ENCODE results near the gene ARID2. TPM values are rescaled to one million over a fixed set of nuclear protein-coding genes. Genes with fewer than 3 reads are reported as not detected.

ARID2 gene
- total and polyA plus RNA-seq, 2 donors (not counting 1 experiment from before 2014, with no cell fraction given), result 5.0 to 49.2 TPM

GRCh38 chr12:45774508-45775162, 45.1 kb downstream of the ARID2 start:
- H3K27me3 Mint-ChIP-seq, result no peaks in the 10 kb centered on the region
- intact Hi-C loops (cut with micrococcal nuclease), result no loop called here
- no peak for TF ChIP-seq CTCF (IDR thresholded peaks at IDR 0.05)
- no peak for TF ChIP-seq EZH2 (IDR thresholded peaks at IDR 0.05; ENCODE audit: borderline replicate concordance, insufficient read depth, low read depth, low read length, poor library complexity, severe bottlenecking)
- no peak overlapping the region for H3K4me2 ChIP-seq (replicated peaks; ENCODE audit: low read depth, low read length, poor library complexity, severe bottlenecking)
- H3K27me3 ChIP-seq (replicated peaks in 1 of 4; ENCODE audit: control extremely low read depth in 1 of 4, control insufficient read depth in 3 of 4, insufficient read depth in 4 of 4, low read length in 3 of 4), result no peaks in the 10 kb centered on the region
- ChIA-PET CTCF (interaction anchor here (1.3 to 1.8 kb wide), 2 partner anchors 12 to 130 kb away, joined by 3 read pairs; no protein-coding TSS in a partner anchor), POLR2A (no interaction called here)
- no peak overlapping the region for H3K9ac ChIP-seq (ENCODE audit: low read length)
- peaks cover 3 to 4% of the 10 kb centered on the region in 2 donors for H3K4me1 ChIP-seq (ENCODE audit: control insufficient read depth in 2 of 2, insufficient read depth in 2 of 2, low read length in 2 of 2)
- no peak overlapping the region for H3K27ac ChIP-seq (ENCODE audit: low read length in 2 of 2)
- no peak overlapping the region for H3K4me3 ChIP-seq (ENCODE audit: control extremely low read depth in 1 of 5, extremely low read depth in 1 of 5, insufficient read depth in 1 of 5, low read depth in 2 of 5, low read length in 4 of 5)
- no peak overlapping the region for H2AFZ ChIP-seq (ENCODE audit: insufficient read depth, low read depth, low read length, poor library complexity, severe bottlenecking)
- peaks cover 43% of the 10 kb centered on the region for H3K79me2 ChIP-seq (ENCODE audit: control insufficient read depth, insufficient read depth, low read length)
- no peak overlapping the region for H3K4me3 Mint-ChIP-seq
- no peaks in the 10 kb centered on the region for H3K36me3 ChIP-seq (replicated peaks in 1 of 2; ENCODE audit: control extremely low read depth in 1 of 2, control insufficient read depth in 1 of 2, extremely low read depth in 1 of 2, insufficient read depth in 2 of 2, low read length in 1 of 2)
- WGBS (ENCODE audit: insufficient coverage), result 100% methylated on average over 1 of the region's 5 CpGs
- ATAC-seq (ENCODE audit: low read depth), result no peak
- DNase-seq, result no peak
- no peak overlapping the region for H3K27ac Mint-ChIP-seq
- peaks cover 2% of the 10 kb centered on the region for H3K9me3 Mint-ChIP-seq (ENCODE audit: insufficient read depth)
- peaks cover 44% of the 10 kb centered on the region for H3K4me1 Mint-ChIP-seq
- H3K9me3 ChIP-seq (ENCODE audit: control extremely low read depth in 1 of 3, control insufficient read depth in 2 of 3, insufficient read depth in 1 of 3, low read length in 2 of 3), result peaks cover 0 to 9% (median 6%) of the 10 kb centered on the region in 3 donors
- H4K20me1 ChIP-seq (ENCODE audit: control insufficient read depth, insufficient read depth, low read length, poor library complexity, severe bottlenecking), result peaks cover 8% of the 10 kb centered on the region

GRCh38 chr12:45775465-45775864, 46.0 kb downstream of the ARID2 start:
- TF ChIP-seq EZH2 (IDR thresholded peaks at IDR 0.05; ENCODE audit: borderline replicate concordance, insufficient read depth, low read depth, low read length, poor library complexity, severe bottlenecking) (no peak), CTCF (IDR thresholded peaks at IDR 0.05) (no peak)
- Mint-ChIP-seq H3K9me3 (ENCODE audit: insufficient read depth) (no peaks in the 10 kb centered on the region), H3K27me3 (no peaks in the 10 kb centered on the region), H3K4me1 (peaks cover 42% of the 10 kb centered on the region), H3K27ac (no peak overlapping the region), H3K4me3 (no peak overlapping the region)
- no peak overlapping the region for H2AFZ ChIP-seq (ENCODE audit: insufficient read depth, low read depth, low read length, poor library complexity, severe bottlenecking)
- intact Hi-C loops (cut with micrococcal nuclease), result no loop called here
- WGBS (ENCODE audit: insufficient coverage), result no CpG with 5 or more reads among the region's 1 CpG
- peaks cover 1 to 3% of the 10 kb centered on the region in 2 donors for H3K4me1 ChIP-seq (ENCODE audit: control insufficient read depth in 2 of 2, insufficient read depth in 2 of 2, low read length in 2 of 2)
- CTCF ChIA-PET, result interaction anchor here (1.3 to 1.8 kb wide), 2 partner anchors 13 to 129 kb away, joined by 3 read pairs; no protein-coding TSS in a partner anchor
- H3K79me2 ChIP-seq (ENCODE audit: control insufficient read depth, insufficient read depth, low read length), result peaks cover 35% of the 10 kb centered on the region
- no peaks in the 10 kb centered on the region for H3K36me3 ChIP-seq (replicated peaks in 1 of 2; ENCODE audit: control extremely low read depth in 1 of 2, control insufficient read depth in 1 of 2, extremely low read depth in 1 of 2, insufficient read depth in 2 of 2, low read length in 1 of 2)
- no peak for ATAC-seq (ENCODE audit: low read depth)
- no peak overlapping the region for H3K9ac ChIP-seq (ENCODE audit: low read length)
- H3K27me3 ChIP-seq (replicated peaks in 1 of 4; ENCODE audit: control extremely low read depth in 1 of 4, control insufficient read depth in 3 of 4, insufficient read depth in 4 of 4, low read length in 3 of 4), result no peaks in the 10 kb centered on the region
- peaks cover 2% of the 10 kb centered on the region for H4K20me1 ChIP-seq (ENCODE audit: control insufficient read depth, insufficient read depth, low read length, poor library complexity, severe bottlenecking)
- peaks cover 0 to under 1% (median under 1%) of the 10 kb centered on the region in 3 donors for H3K9me3 ChIP-seq (ENCODE audit: control extremely low read depth in 1 of 3, control insufficient read depth in 2 of 3, insufficient read depth in 1 of 3, low read length in 2 of 3)
- H3K4me3 ChIP-seq (ENCODE audit: control extremely low read depth in 1 of 5, extremely low read depth in 1 of 5, insufficient read depth in 1 of 5, low read depth in 2 of 5, low read length in 4 of 5), result no peak overlapping the region
- no peak for DNase-seq
- POLR2A ChIA-PET, result no interaction called here
- H3K27ac ChIP-seq (ENCODE audit: low read length in 2 of 2), result no peak overlapping the region
- H3K4me2 ChIP-seq (replicated peaks; ENCODE audit: low read depth, low read length, poor library complexity, severe bottlenecking), result no peak overlapping the region

Measured in B cell (primary cell).